HCT116 (cell line): ENCODE measurements around the gene ACTL10. TPM values are rescaled to one million over a fixed set of nuclear protein-coding genes. Genes with fewer than 3 reads are reported as not detected.
A peak's percentile ranks its signal among the peaks of the same experiment; 100 is the strongest.

Experiments
- ATAC-seq: fragments of 200-7000 bp; cut with Tn5 transposase; 2 replicates; pipeline ENCODE4 v1.9.1; 2020; ENCODE audit warnings: mild to moderate bottlenecking, moderate library complexity
- BruUV-seq: library from RNA; stranded (reverse); fragments of 400-500 nt; replicated peaks from 2 replicates; lab custom pipeline; 2021; lab: Mats Ljungman, UMichigan
- CTCF ChIA-PET: fragments of 300-600 bp; sonication (Branson Sonifier 250); formaldehyde crosslinking; loops from one replicate; lab custom pipeline; 2021; ENCODE audit warnings: antibody characterized with exemption; lab: Charles Lee
- POLR2A ChIA-PET: fragments of 300-600, 350-600 bp; sonication (Branson Sonifier 250); formaldehyde crosslinking; loops from one replicate; lab custom pipeline; 2021; ENCODE audit warnings: antibody characterized with exemption; lab: Charles Lee
- RAD21 ChIA-PET, 2 experiments: fragments of 300-600 bp; sonication (Branson Sonifier 250); formaldehyde crosslinking; loops; one replicate each; lab custom pipeline; 2023; ENCODE audit warnings: low total read pairs in 2 of 2; ENCODE audit not compliant: uncharacterized antibody in 2 of 2, unreplicated experiment in 2 of 2, low non-redundant PET in 1 of 2; lab: Charles Lee
- DNase-seq: peaks from one replicate; pipeline ENCODE4 v3.0.0-alpha.2; 2010; ENCODE audit warnings: low read depth, low spot score
- H2AFZ ChIP-seq: fragments of 200-600 bp; shearing (Covaris generic), sonication (generic); 2 replicates; pipeline ENCODE4 v1.6.1; 2017; ENCODE audit warnings: low read depth, mixed run types, mixed read lengths, antibody characterized with exemption, low read length; ENCODE audit not compliant: poor library complexity, severe bottlenecking
- H3K27ac ChIP-seq: 2 replicates; pipeline ENCODE4 v1.5.1; 2012; ENCODE audit warnings: low read depth, low read length
- H3K27me3 ChIP-seq: fragments of 200-600 bp; sonication (generic); 2 replicates; pipeline ENCODE4 v1.6.1; 2016; ENCODE audit warnings: mixed run types, low read length, mixed read lengths; ENCODE audit not compliant: insufficient read depth
- H3K36me3 ChIP-seq, 2 experiments: fragments of 200-500 bp in 1 of 2; fragments of 200-600 bp in 1 of 2; sonication (Bioruptor generic) in 1 of 2; sonication (generic) in 1 of 2; 2 replicates each; pipeline versions ENCODE4 v1.5.1 to v1.6.1; 2014 to 2016; ENCODE audit warnings: low read length in 2 of 2, inconsistent platforms in 1 of 2, mixed read lengths in 1 of 2, mixed run types in 1 of 2; ENCODE audit not compliant: insufficient read depth in 2 of 2, control insufficient read depth in 1 of 2
- H3K4me1 ChIP-seq, 2 experiments: fragments of 200-600 bp in 1 of 2; sonication (generic) in 1 of 2; 2 replicates each; pipeline versions ENCODE4 v1.5.1 to v1.6.1; 2012 to 2017; ENCODE audit warnings: low read length in 2 of 2, inconsistent platforms in 1 of 2, mild to moderate bottlenecking in 1 of 2, mixed read lengths in 1 of 2, mixed run types in 1 of 2, moderate library complexity in 1 of 2; ENCODE audit not compliant: insufficient read depth in 2 of 2, control insufficient read depth in 1 of 2
- H3K4me2 ChIP-seq: fragments of 200-600 bp; sonication (generic); 2 replicates; pipeline ENCODE4 v1.6.1; 2017; ENCODE audit warnings: mixed run types, low read length, mixed read lengths
- H3K4me3 ChIP-seq, 2 experiments: fragments of 200-600 bp in 1 of 2; sonication (generic) in 1 of 2; replicated peaks in 1 of 2; 2 replicates each; pipeline ENCODE4 v1.5.1; 2011 to 2016; ENCODE audit warnings: low read length in 2 of 2, control low read depth in 1 of 2, low read depth in 1 of 2, mild to moderate bottlenecking in 1 of 2, mixed read lengths in 1 of 2, mixed run types in 1 of 2
- H3K79me2 ChIP-seq: fragments of 200-600 bp; sonication (generic); 2 replicates; pipeline ENCODE4 v1.6.1; 2017; ENCODE audit warnings: mild to moderate bottlenecking, mixed run types, low read length, moderate library complexity, mixed read lengths; ENCODE audit not compliant: insufficient read depth
- H3K9ac ChIP-seq: fragments of 200-600 bp; sonication (generic); 2 replicates; pipeline ENCODE4 v1.6.1; 2016; ENCODE audit warnings: low read length, mixed read lengths
- H3K9me2 ChIP-seq: fragments of 200-600 bp; sonication (generic), shearing (Covaris generic); 2 replicates; pipeline ENCODE4 v1.6.1; 2017; ENCODE audit warnings: mixed run types, mild to moderate bottlenecking, moderate library complexity; ENCODE audit not compliant: insufficient read depth
- H3K9me3 ChIP-seq, 2 experiments: fragments of 200-500 bp in 1 of 2; fragments of 200-600 bp in 1 of 2; sonication (Bioruptor generic) in 1 of 2; sonication (generic) in 1 of 2; 2 replicates each; pipeline ENCODE4 v1.6.1; 2014 to 2017; ENCODE audit warnings: low read length in 2 of 2, mixed read lengths in 2 of 2, inconsistent platforms in 1 of 2, low read depth in 1 of 2, mild to moderate bottlenecking in 1 of 2, mixed run types in 1 of 2, moderate library complexity in 1 of 2; ENCODE audit not compliant: control insufficient read depth in 1 of 2, insufficient read depth in 1 of 2
- H4K20me1 ChIP-seq: fragments of 200-600 bp; sonication (generic), shearing (Covaris generic); 2 replicates; pipeline ENCODE4 v1.6.1; 2017; ENCODE audit warnings: mixed run types, mild to moderate bottlenecking, moderate library complexity; ENCODE audit not compliant: insufficient read depth
- CTCF ChIP-seq, 3 experiments: fragments of 200-600 bp in 1 of 3; sonication (generic) in 1 of 3; IDR thresholded peaks in 2 of 3; conservative IDR thresholded peaks in 1 of 3; 2 replicates each; pipeline ENCODE4 v1.5.1; 2012 to 2017; ENCODE audit warnings: low read depth in 2 of 3, low read length in 2 of 3, antibody characterized with exemption in 1 of 3, borderline replicate concordance in 1 of 3, control low read depth in 1 of 3, mild to moderate bottlenecking in 1 of 3, mixed read lengths in 1 of 3, mixed run types in 1 of 3, moderate library complexity in 1 of 3; ENCODE audit not compliant: insufficient read depth in 1 of 3
- MAX ChIP-seq: IDR thresholded peaks from 2 replicates; pipeline ENCODE4 v1.6.1; 2012
- POLR2AphosphoS5 ChIP-seq: IDR thresholded peaks from 2 replicates; pipeline ENCODE4 v1.6.1; 2011; ENCODE audit warnings: mild to moderate bottlenecking, low read depth, low read length, moderate library complexity
- RAD21 ChIP-seq: IDR thresholded peaks from 2 replicates; pipeline ENCODE4 v1.6.1; 2012; ENCODE audit warnings: low read depth, mild to moderate bottlenecking
- YY1 ChIP-seq: IDR thresholded peaks from 2 replicates; pipeline ENCODE4 v1.6.1; 2011; ENCODE audit warnings: low read length, low read depth, moderate library complexity, mild to moderate bottlenecking; ENCODE audit not compliant: insufficient replicate concordance; ENCODE audit errors: extremely low read depth
- intact Hi-C: fragments of 100-400 bp; cut with micrococcal nuclease; formaldehyde crosslinking; loops from 2 replicates; pipeline ENCODE4 v1.10.0; 2022
- total RNA-seq: library from RNA; stranded (reverse); gene quantifications from one replicate; pipeline ENCODE4 v1.2.1, GENCODE V29; 2021; ENCODE audit not compliant: unreplicated experiment

Gene ACTL10
- total RNA-seq, 1 experiment from 2014 or later: 0.22 TPM

GRCh38 chr20:33651562-33652048, 15.1 kb upstream of the ACTL10 start (continued):
- no peak for TF ChIP-seq YY1

GRCh38 chr20:33653218-33653899, 13.4 kb upstream of the ACTL10 start:
- Histone ChIP-seq H3K4me2 (no peak overlapping the region), H3K4me1 (peaks cover 0 to 16% of the 10 kb centered on the region in 2 experiments; a peak in 1 of 4 replicates), H4K20me1 (no peaks in the 10 kb centered on the region), H3K9me3 (no peaks in the 10 kb centered on the region), H3K36me3 (peaks cover 0 to 3% of the 10 kb centered on the region in 2 experiments; a peak in 1 of 4 replicates), H3K27me3 (no peaks in the 10 kb centered on the region), H3K4me3 (no peak overlapping the region), H3K9ac (no peak overlapping the region), H3K27ac (no peak overlapping the region), H2AFZ (no peak overlapping the region), H3K9me2 (no peaks in the 10 kb centered on the region), H3K79me2 (no peaks in the 10 kb centered on the region)
- ATAC-seq: peak; percentile 76
- ChIA-PET CTCF (interaction anchor here (1.0 to 2.1 kb wide), 5 partner anchors 11 to 252 kb away, joined by 3 to 13 read pairs (median 6); partner anchors contain the start of gene CDK5RAP1), POLR2A (interaction anchor here (1.5 kb wide), 1 partner anchor 11 kb away, joined by 6 read pairs; no protein-coding TSS in a partner anchor), RAD21 (interaction anchor here (0.6 to 1.1 kb wide), 3 partner anchors 79 to 236 kb away, joined by 3 to 5 read pairs (median 4); no protein-coding TSS in a partner anchor)
- intact Hi-C loops: loop anchor here (2.0 to 10.0 kb wide), 3 partner anchors 136 to 471 kb away; no protein-coding TSS in a partner anchor
- no TSS peak for BruUV-seq
- TF ChIP-seq CTCF (IDR thresholded peaks at IDR 0.05 in 2 of 3, conservative IDR thresholded peaks at IDR 0.05 in 1 of 3; ENCODE audit: borderline replicate concordance in 1 of 3, insufficient read depth in 1 of 3, low read depth in 2 of 3, low read length in 2 of 3) (peak; percentile 75 to 92 (median 78)), MAX (no peak), RAD21 (peak; percentile 89), POLR2AphosphoS5 (peak; percentile 38; the same call in 1 of the 2 replicates)
- DNase-seq: peak; percentile 35
